Measurements from ENCODE around the gene SPTBN1.

GRCh38 chr2:54569745-54570301, 113.7 kb downstream of the SPTBN1 start:
- TF ChIP-seq CTCF (conservative IDR thresholded peaks at IDR 0.05) (no peak), EZH2 (IDR thresholded peaks at IDR 0.05; ENCODE audit: low read depth) (no peak)

All from PC-9 (cell line).